ENCODE measurements around the gene MZF1.

The MZF1 gene

GRCh38 chr19:58518256-58519086 lies 54.7 kb downstream of the MZF1 start:
- Histone ChIP-seq H3K4me2 (ENCODE audit: low read depth, low read length, poor library complexity, severe bottlenecking) (peak overlapping the region; percentile 85), H3F3A (ENCODE audit: insufficient read depth) (peaks cover 16% of the 10 kb centered on the region), H3K36me3 (ENCODE audit: low read length) (no peaks in the 10 kb centered on the region), H3K4me3 (ENCODE audit: insufficient read depth, low read length, poor library complexity, severe bottlenecking) (peak overlapping the region; percentile 73), H2AFZ (ENCODE audit: low read depth, low read length, severe bottlenecking) (peak overlapping the region; percentile 37), H3K27ac (ENCODE audit: low read depth, low read length) (peak overlapping the region; percentile 84), H3K9ac (ENCODE audit: low read length) (peak overlapping the region; percentile 96), H3K27me3 (ENCODE audit: low read length) (no peaks in the 10 kb centered on the region), H3K9me3 (ENCODE audit: insufficient read depth, low read length) (no peaks in the 10 kb centered on the region), H3K9me2 (replicated peaks; ENCODE audit: insufficient read depth, low read length) (no peaks in the 10 kb centered on the region), H4K20me1 (ENCODE audit: low read depth, low read length) (no peaks in the 10 kb centered on the region), H3K79me2 (ENCODE audit: insufficient read depth, low read length) (peaks cover 15% of the 10 kb centered on the region)
- TF ChIP-seq EZH2phosphoT487 (conservative IDR thresholded peaks at IDR 0.05; ENCODE audit: low read length) (no peak), CTCF (IDR thresholded peaks at IDR 0.05; ENCODE audit: insufficient read depth, low read length, poor library complexity, severe bottlenecking) (no peak)

- Histone ChIP-seq H2AFZ (ENCODE audit: low read depth, low read length, severe bottlenecking) (no peak overlapping the region), H3K9ac (ENCODE audit: low read length) (no peak overlapping the region), H3K27me3 (ENCODE audit: low read length) (no peaks in the 10 kb centered on the region), H3K27ac (ENCODE audit: low read depth, low read length) (no peak overlapping the region), H3K9me2 (replicated peaks; ENCODE audit: insufficient read depth, low read length) (no peaks in the 10 kb centered on the region), H3K36me3 (ENCODE audit: low read length) (no peaks in the 10 kb centered on the region), H3K79me2 (ENCODE audit: insufficient read depth, low read length) (peaks cover 15% of the 10 kb centered on the region), H4K20me1 (ENCODE audit: low read depth, low read length) (no peaks in the 10 kb centered on the region), H3K9me3 (ENCODE audit: insufficient read depth, low read length) (no peaks in the 10 kb centered on the region), H3K4me2 (ENCODE audit: low read depth, low read length, poor library complexity, severe bottlenecking) (no peak overlapping the region), H3F3A (ENCODE audit: insufficient read depth) (peaks cover 16% of the 10 kb centered on the region), H3K4me3 (ENCODE audit: insufficient read depth, low read length, poor library complexity, severe bottlenecking) (no peak overlapping the region)
- TF ChIP-seq CTCF (IDR thresholded peaks at IDR 0.05; ENCODE audit: insufficient read depth, low read length, poor library complexity, severe bottlenecking) (no peak), EZH2phosphoT487 (conservative IDR thresholded peaks at IDR 0.05; ENCODE audit: low read length) (no peak)
These were observed 55.9 kb downstream of the MZF1 start for GRCh38 chr19:58516964-58517833.

GRCh38 chr19:58516246-58516836 lies 56.8 kb downstream of the MZF1 start:
- no peak overlapping the region for H2AFZ ChIP-seq (ENCODE audit: low read depth, low read length, severe bottlenecking)
- H3K27ac ChIP-seq (ENCODE audit: low read depth, low read length) = no peak overlapping the region
- H3K79me2 ChIP-seq (ENCODE audit: insufficient read depth, low read length) = peaks cover 15% of the 10 kb centered on the region
- no peak for TF ChIP-seq EZH2phosphoT487 (conservative IDR thresholded peaks at IDR 0.05; ENCODE audit: low read length)
- TF ChIP-seq CTCF (IDR thresholded peaks at IDR 0.05; ENCODE audit: insufficient read depth, low read length, poor library complexity, severe bottlenecking) = no peak
- peaks cover 16% of the 10 kb centered on the region for H3F3A ChIP-seq (ENCODE audit: insufficient read depth)
- no peaks in the 10 kb centered on the region for H3K9me2 ChIP-seq (replicated peaks; ENCODE audit: insufficient read depth, low read length)
- no peak overlapping the region for H3K4me2 ChIP-seq (ENCODE audit: low read depth, low read length, poor library complexity, severe bottlenecking)
- no peaks in the 10 kb centered on the region for H3K9me3 ChIP-seq (ENCODE audit: insufficient read depth, low read length)
- H4K20me1 ChIP-seq (ENCODE audit: low read depth, low read length) = no peaks in the 10 kb centered on the region
- no peak overlapping the region for H3K4me3 ChIP-seq (ENCODE audit: insufficient read depth, low read length, poor library complexity, severe bottlenecking)
- H3K36me3 ChIP-seq (ENCODE audit: low read length) = no peaks in the 10 kb centered on the region
- no peaks in the 10 kb centered on the region for H3K27me3 ChIP-seq (ENCODE audit: low read length)
- no peak overlapping the region for H3K9ac ChIP-seq (ENCODE audit: low read length)
